BE2C (cell line): ENCODE measurements around the gene DMC1.

Source experiments
- DNase-seq: peaks from one replicate; pipeline ENCODE4 v3.0.0-alpha.2; 2020
- H3K27me3 ChIP-seq: fragments of 250-450 bp; sonication (Bioruptor Pico); 2 replicates; pipeline ENCODE4 v1.5.1; 2020; ENCODE audit warnings: mild to moderate bottlenecking
- H3K36me3 ChIP-seq: fragments of 250-450 bp; sonication (Bioruptor Pico); 2 replicates; pipeline ENCODE4 v1.5.1; 2020; ENCODE audit warnings: mild to moderate bottlenecking
- H3K4me1 ChIP-seq: fragments of 250-450 bp; sonication (Bioruptor Pico); 2 replicates; pipeline ENCODE4 v1.5.1; 2020
- H3K4me3 ChIP-seq: 2 replicates; pipeline ENCODE4 v1.5.1; 2011; ENCODE audit warnings: low read depth, low read length
- H3K9me3 ChIP-seq: fragments of 250-450 bp; sonication (Bioruptor Pico); 2 replicates; pipeline ENCODE4 v1.5.1; 2020
- TF ChIP-seq, protein P1 (sequence below): IDR thresholded peaks from 2 replicates; pipeline ENCODE4 v1.5.1; 2012; ENCODE audit warnings: mild to moderate bottlenecking, low read depth, low read length

DMC1 gene

DNA sequence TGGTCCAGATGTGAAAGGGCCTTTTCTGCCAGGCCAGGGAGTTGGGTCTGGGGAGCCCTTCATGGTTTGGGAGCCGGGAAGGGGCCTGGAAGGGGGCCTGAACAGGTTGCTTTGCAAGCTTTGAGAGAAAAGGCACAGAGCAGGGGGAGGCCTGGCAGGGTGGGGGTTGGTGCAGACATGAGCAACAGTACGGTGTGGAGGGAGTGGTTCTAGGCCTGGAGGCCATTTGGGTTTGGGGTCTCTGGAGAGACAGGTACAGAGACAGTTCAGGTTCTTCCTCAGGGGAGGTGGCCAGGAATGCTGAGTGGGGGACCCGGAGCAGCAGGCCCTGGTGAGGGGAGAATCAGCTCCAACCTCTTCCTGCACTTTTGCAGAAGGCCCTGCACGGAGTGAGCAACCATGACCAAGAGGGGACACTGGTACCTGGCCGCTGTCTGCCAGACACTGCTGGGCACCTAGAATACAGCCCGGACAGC lies 100.6 kb downstream of the DMC1 start:
- Histone ChIP-seq H3K9me3 (no peaks in the 10 kb centered on the region), H3K36me3 (no peaks in the 10 kb centered on the region), H3K4me1 (no peaks in the 10 kb centered on the region), H3K27me3 (no peaks in the 10 kb centered on the region; the same call in 1 of the 2 replicates), H3K4me3 (no peak overlapping the region)
- DNase-seq: no peak
- TF ChIP-seq, protein P1, sequence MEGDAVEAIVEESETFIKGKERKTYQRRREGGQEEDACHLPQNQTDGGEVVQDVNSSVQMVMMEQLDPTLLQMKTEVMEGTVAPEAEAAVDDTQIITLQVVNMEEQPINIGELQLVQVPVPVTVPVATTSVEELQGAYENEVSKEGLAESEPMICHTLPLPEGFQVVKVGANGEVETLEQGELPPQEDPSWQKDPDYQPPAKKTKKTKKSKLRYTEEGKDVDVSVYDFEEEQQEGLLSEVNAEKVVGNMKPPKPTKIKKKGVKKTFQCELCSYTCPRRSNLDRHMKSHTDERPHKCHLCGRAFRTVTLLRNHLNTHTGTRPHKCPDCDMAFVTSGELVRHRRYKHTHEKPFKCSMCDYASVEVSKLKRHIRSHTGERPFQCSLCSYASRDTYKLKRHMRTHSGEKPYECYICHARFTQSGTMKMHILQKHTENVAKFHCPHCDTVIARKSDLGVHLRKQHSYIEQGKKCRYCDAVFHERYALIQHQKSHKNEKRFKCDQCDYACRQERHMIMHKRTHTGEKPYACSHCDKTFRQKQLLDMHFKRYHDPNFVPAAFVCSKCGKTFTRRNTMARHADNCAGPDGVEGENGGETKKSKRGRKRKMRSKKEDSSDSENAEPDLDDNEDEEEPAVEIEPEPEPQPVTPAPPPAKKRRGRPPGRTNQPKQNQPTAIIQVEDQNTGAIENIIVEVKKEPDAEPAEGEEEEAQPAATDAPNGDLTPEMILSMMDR: no peak
